NCI-H526 (cell line): ENCODE measurements around the gene DOCK1.

Source experiments
- DNase-seq, 2 experiments: peaks; one replicate each; lab custom pipeline; 2025; lab: John Stamatoyannopoulos, UW

DOCK1 gene

GRCh38 chr10:127313996-127314700, 408.9 kb downstream of the DOCK1 start:
- no peak for DNase-seq

- no peak for DNase-seq
Observed at GRCh38 chr10:127314797-127315196, 409.6 kb downstream of the DOCK1 start.

- no peak for DNase-seq
Observed at GRCh38 chr10:127315888-127316287, 410.7 kb downstream of the DOCK1 start.

- DNase-seq: no peak
Observed at GRCh38 chr10:127318396-127318795, 413.2 kb downstream of the DOCK1 start.

DNA sequence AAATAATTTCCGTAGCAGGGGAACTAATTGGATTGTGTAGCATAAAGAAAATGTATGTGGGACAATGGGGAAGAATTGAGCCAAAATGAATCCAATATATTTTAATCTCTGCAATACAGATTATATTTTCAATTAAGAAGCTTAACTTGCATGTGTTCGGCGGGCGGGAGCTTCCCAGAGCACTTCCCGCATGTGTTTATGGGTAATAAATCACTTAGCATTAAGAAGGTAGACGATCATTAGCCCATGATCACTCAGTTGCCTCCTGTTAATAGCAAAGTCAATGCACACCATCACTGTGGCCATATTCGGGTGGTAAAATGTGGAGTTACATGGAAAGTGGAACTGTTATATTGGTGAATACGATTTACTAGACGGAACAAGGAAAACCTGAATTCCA, 414.0 kb downstream of the DOCK1 start:
- no peak for DNase-seq

GRCh38 chr10:127319691-127320090, 414.5 kb downstream of the DOCK1 start:
- no peak for DNase-seq

GRCh38 chr10:127320176-127320575, 414.9 kb downstream of the DOCK1 start:
- DNase-seq: no peak

DNA sequence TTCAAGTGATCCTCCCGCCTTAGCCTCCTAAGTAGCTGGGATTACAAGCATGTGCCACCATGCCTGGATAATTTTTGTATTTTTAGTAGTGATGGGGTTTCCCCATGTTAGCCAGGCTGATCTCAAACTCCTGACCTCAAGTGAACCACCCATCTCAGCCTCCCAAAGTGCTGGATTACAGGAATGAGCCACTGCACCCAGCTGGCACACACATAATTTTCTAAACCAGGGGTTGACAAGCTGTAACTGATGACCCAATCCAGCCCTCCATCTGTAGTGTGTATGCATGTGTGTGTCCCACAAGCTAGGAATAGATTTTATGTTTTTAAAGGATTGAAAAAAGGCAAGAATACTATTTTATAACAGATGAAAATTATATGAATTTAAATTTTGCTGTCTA, 417.1 kb downstream of the DOCK1 start:
- no peak for DNase-seq

DNA sequence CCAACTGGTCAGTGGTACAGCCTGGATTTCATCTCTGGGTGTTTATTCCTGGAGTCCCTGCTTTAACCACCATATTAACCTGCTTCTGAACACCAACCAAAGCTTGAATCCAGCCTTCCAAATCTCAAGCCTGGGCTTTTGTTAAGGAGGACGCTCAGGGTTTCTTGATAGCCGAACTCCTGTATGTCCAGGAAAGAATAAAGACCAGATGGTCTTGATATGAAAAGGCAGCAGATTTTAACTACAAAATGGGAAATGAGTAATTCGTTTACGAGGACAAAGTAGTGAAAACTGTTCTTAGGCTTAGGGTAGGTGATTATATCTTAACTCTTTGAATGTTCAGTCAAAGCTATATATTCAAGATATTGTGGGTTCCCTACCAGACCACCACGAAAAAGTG, 420.3 kb downstream of the DOCK1 start:
- no peak for DNase-seq

DNA sequence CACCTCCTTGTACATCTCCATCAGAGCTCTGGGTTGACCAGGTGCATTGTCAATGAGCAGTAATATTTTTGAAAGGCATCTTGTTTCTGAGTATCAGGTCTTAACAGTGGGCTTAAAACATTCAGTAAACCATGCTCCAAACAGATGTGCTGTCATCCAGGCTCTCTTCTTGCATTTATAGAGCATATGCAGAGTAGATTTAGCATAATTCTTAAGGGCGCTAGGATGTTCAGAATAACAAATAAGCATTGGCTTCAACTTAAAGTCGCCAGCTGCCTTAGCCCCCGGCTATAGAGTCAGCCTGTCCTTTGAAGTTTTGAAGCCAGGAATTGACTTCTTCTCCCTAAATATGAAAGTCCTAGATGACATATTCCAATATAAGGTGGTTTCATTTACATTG, 421.7 kb downstream of the DOCK1 start:
- DNase-seq: no peak

- DNase-seq: no peak
Observed at GRCh38 chr10:127331696-127332095, 426.5 kb downstream of the DOCK1 start.

- no peak for DNase-seq
Observed at GRCh38 chr10:127332631-127333030, 427.4 kb downstream of the DOCK1 start.

GRCh38 chr10:127337801-127338200, 432.6 kb downstream of the DOCK1 start:
- DNase-seq: no peak

DNA sequence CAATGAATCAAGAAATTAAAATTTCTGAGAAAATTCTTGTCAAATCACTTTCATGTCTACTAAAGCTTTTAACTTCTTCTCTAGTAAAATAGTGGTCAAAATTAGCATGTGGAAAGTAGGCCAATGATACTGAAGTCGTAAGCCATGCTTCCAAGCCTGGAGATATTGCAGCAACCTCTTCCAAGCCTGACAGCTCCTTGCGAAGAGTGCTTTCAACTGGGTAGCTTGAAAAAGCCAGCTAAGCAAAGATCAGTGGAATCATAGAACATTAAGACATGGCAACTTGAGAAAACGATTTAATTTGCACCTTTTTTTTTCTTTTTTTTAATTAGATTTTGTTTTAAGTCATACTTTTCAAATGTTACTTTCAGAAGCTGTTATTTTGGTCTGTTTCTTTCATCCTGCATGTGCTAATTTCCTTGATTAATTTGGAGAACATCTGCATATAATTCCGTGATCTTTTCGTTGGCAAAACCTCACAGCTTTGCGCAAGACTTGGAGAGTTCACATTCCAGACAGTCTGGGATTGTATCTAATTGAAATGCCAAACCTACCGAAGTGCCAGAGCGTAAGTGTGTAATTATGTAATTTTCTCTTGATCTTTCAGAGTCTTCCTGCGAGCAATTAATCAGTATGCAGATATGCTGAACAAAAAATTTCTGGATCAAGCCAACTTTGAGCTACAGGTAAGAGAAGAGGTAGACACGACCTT, 433.3 kb downstream of the DOCK1 start:
- no peak for DNase-seq

GRCh38 chr10:127343821-127344220, 438.6 kb downstream of the DOCK1 start:
- no peak for DNase-seq

DNA sequence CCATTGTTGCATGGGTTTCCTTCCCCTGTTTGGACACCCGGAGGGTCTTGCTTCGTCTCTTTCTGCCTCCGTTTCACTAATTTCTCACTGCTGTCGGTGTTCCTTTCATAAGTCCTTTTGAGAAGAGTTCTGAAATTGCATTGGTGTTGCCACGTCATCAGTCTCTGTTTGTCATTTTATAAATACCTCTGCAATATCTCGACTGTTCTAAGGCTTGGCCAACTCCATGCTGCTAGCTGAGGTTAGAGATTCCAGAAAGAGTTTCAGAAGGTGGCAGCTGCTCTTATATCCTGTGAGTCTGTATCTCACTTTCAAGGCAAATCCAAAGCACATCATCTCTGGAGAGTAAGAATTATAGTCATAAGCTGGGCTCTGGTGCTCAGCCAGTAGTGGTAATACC, 439.1 kb downstream of the DOCK1 start:
- DNase-seq: no peak

DNA sequence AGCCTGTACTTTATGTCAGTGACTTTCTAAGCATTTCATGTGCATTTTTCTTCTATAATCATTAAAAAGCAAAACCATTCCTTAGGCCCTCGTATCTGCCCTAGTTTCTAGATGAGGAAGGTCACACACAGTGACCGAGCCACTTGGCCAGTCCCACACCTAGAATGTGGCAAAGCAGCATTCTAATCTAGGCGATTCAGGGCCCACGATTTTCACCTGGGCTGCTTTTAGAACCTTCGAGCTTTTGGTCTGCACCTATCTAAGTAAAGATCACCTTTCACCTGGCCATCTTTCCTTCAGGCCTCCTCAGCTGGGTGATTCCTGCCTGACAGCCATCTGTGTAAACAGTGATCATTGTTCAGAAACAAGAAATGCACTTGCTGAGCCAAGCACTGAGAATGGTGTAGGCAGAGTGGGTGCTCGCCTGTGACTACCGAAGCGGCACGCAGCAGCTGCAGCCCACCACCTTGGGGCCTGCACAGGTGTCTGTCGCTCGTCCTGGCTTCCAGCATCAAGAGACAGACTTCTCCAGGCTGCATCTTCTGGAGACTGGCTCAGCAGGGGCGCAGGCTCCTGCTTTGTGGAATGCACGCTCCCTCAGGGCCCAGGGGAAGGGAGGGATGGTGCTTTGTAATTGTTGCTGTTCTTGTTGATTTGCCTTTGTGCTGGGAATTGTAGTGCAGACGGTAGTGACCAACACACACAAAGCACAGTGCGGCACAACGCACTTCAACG, 440.2 kb downstream of the DOCK1 start:
- peak in 1 of 2 experiments; percentile 1 for DNase-seq

DNA sequence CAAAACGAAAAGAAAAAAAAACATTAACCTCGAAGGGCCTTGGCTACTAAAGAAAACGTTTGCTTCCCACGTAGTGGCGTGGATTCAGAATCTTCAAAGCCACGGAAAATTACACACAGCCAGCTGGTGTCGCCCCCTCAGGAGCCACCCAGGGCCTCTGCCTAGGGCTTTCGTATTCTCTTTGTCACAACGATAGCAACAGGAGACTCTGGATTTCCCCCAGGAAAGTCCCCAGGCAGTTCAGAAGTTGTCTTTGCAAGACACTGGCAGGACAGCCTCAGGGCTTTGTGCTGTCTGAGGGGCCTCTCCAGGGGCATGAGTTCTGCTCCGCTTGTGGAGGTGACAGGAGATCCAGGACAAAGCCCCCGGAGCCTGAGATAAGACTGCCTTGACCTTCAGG, 441.4 kb downstream of the DOCK1 start:
- no peak for DNase-seq

DNA sequence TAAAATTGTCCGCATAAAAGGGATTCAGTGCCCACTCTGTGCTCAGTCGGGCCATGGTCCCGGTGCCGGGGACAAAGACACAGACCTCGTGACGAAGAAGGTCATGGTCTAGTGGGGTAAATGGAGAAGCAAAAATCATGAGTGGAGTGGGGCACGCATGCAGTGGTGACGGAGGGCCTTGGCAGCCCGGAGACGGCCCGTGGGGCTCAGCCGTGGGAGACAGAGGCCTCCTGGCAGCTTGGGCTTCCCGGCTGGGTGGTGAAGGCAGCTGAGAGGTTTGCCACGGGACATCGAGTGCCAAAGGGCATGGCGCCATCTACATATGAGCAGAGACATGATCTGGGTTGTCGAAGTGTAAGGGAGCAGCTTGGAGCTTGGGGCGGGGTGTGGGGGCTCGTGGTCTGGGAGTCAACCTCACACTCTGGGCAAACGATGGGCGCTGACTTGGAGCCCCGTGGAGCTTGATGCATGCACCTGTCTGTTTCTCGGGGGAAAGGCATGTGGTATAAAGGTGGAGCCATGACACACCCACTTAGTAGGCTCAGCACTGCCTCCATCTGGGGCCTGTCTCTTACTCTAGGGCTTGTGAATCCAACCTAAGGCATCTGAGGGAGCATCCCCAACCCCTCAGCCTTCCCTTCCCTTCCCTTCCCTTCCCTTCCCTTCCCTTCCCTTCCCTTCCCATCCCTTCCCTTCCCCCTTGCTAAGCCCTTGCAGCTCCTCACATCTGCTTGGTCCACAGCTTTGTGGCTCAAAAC, 442.2 kb downstream of the DOCK1 start:
- peak in 1 of 2 experiments; percentile 1 for DNase-seq

DNA sequence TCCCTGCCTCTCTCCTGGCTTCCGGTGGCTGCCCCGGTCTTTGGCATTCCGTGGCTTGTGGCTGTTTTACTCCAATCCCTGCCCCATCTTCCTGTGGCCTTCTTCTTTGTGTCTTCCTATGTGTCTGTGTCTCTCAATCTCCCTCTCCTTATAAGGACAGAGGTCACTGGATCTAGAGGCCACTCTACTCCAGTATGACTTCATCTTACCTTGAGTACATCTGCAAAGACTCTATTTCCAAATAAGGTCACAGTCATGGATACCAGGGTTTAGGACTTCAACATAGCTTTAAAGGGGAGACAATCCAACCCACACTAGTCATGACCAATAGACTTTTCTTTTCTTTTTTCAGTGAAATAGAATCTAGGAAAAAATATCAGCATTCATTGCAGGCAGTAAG, 444.5 kb downstream of the DOCK1 start:
- no peak for DNase-seq

DNA sequence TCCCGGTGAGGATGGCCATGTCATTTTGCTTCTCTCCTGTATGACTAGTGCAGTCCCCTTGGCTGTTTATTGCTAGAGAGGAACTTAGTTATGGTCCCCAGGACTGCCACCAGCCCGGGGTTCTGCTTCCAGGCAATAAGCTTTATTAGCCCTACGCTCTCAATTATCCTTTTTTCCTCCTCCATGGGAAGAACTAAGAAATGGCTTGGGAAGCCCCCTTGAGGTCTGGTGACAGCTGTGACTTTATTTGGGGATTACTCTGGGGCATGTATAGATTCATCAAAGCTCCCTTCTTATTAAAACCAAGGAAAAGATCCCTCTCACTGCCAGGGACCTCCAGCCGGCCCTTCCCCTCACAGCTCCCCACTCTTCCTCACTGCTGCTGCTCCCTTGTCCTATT, 446.3 kb downstream of the DOCK1 start:
- DNase-seq: no peak

- no peak for DNase-seq
Observed at GRCh38 chr10:127353544-127353943, 448.3 kb downstream of the DOCK1 start.
